Measurements from ENCODE around the gene HIC1. TPM values are rescaled to one million over a fixed set of nuclear protein-coding genes. Genes with fewer than 3 reads are reported as not detected.

The HIC1 gene
- total RNA-seq (ENCODE audit: unreplicated experiment) = 0.72 TPM
- long read RNA-seq = 0 reads

DNA sequence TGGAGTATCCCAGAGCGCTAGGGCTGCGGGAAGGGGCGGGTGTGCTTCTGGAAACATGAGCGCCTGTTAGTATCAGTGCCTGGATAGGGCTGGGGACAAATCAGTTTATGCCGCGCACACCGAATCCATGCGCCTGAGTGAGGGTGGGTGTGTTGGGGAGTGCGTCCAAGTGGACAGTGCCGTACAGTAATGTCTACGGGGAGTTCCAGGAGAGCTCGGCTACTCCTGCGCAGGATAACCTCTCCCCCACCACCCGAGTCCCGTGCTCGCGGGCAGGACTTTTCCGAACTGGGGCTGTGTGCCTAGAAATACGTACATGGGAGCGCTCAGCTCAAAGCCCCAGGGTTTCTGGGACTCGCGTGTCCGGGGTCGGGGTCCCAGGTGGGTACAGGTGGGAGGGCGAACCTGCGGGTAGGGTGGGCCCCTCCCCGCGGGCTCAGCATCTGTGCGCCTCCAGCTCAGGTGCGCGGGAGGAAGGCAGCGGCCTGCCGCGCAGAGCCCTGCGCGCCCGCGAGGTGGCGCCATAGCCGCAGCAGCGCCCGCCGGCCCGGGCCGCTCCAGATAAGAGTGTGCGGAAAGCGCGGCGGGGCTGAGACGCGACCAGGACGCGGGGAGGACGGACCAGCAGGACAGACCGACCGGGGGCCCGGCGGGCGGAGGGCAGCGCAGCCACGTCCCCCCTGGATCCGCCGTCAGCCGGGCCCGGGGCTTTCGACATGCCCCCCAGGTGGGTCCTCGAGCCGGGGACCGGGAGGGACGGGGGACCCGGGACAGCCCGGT, at the start of gene HIC1:
HIC1 (plus strand) TSS at position 592 of the 780 bp plus-strand sequence. CDS start 1,588 bp downstream, outside the sequence.
- Mint-ChIP-seq H3K27me3 (ENCODE audit: unreplicated experiment) (peaks cover 20% of the 10 kb centered on the region), H3K27ac (ENCODE audit: unreplicated experiment) (no peak within 1 kb of the TSS), H3K4me1 (ENCODE audit: unreplicated experiment) (peaks cover 9% of the 10 kb centered on the region), H3K9me3 (ENCODE audit: unreplicated experiment) (no peaks in the 10 kb centered on the region), H3K36me3 (ENCODE audit: low read depth, unreplicated experiment) (peaks cover 4% of the 10 kb centered on the region), H3K4me3 (ENCODE audit: unreplicated experiment) (no peak within 1 kb of the TSS)
- TF ChIP-seq, protein P1, sequence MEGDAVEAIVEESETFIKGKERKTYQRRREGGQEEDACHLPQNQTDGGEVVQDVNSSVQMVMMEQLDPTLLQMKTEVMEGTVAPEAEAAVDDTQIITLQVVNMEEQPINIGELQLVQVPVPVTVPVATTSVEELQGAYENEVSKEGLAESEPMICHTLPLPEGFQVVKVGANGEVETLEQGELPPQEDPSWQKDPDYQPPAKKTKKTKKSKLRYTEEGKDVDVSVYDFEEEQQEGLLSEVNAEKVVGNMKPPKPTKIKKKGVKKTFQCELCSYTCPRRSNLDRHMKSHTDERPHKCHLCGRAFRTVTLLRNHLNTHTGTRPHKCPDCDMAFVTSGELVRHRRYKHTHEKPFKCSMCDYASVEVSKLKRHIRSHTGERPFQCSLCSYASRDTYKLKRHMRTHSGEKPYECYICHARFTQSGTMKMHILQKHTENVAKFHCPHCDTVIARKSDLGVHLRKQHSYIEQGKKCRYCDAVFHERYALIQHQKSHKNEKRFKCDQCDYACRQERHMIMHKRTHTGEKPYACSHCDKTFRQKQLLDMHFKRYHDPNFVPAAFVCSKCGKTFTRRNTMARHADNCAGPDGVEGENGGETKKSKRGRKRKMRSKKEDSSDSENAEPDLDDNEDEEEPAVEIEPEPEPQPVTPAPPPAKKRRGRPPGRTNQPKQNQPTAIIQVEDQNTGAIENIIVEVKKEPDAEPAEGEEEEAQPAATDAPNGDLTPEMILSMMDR (IDR thresholded peaks at IDR 0.05; ENCODE audit: unreplicated experiment) = peak; percentile 95
- peak; percentile 85 for DNase-seq (ENCODE audit: low spot score)

- H3K4me3 Mint-ChIP-seq (ENCODE audit: unreplicated experiment) = no peak overlapping the region
- TF ChIP-seq, protein P1 (IDR thresholded peaks at IDR 0.05; ENCODE audit: unreplicated experiment) = no peak
- no peaks in the 10 kb centered on the region for H3K4me1 Mint-ChIP-seq (ENCODE audit: unreplicated experiment)
- H3K36me3 Mint-ChIP-seq (ENCODE audit: low read depth, unreplicated experiment) = no peaks in the 10 kb centered on the region
- DNase-seq (ENCODE audit: low spot score) = no peak
- H3K27me3 Mint-ChIP-seq (ENCODE audit: unreplicated experiment) = peaks cover 8% of the 10 kb centered on the region
- no peak overlapping the region for H3K27ac Mint-ChIP-seq (ENCODE audit: unreplicated experiment)
- no peaks in the 10 kb centered on the region for H3K9me3 Mint-ChIP-seq (ENCODE audit: unreplicated experiment)
Observed at GRCh38 chr17:2008332-2009126, 46.4 kb upstream of the HIC1 start.

- peaks cover 8% of the 10 kb centered on the region for H3K27me3 Mint-ChIP-seq (ENCODE audit: unreplicated experiment)
- no peaks in the 10 kb centered on the region for H3K4me1 Mint-ChIP-seq (ENCODE audit: unreplicated experiment)
- TF ChIP-seq, protein P1 (IDR thresholded peaks at IDR 0.05; ENCODE audit: unreplicated experiment) = no peak
- peaks cover 6% of the 10 kb centered on the region for H3K36me3 Mint-ChIP-seq (ENCODE audit: low read depth, unreplicated experiment)
- H3K27ac Mint-ChIP-seq (ENCODE audit: unreplicated experiment) = no peak overlapping the region
- DNase-seq (ENCODE audit: low spot score) = no peak
- no peak overlapping the region for H3K4me3 Mint-ChIP-seq (ENCODE audit: unreplicated experiment)
- no peaks in the 10 kb centered on the region for H3K9me3 Mint-ChIP-seq (ENCODE audit: unreplicated experiment)
Observed at GRCh38 chr17:2009737-2010136, 45.2 kb upstream of the HIC1 start.

GRCh38 chr17:2011411-2012371, 43.2 kb upstream of the HIC1 start:
- Mint-ChIP-seq H3K4me1 (ENCODE audit: unreplicated experiment) (no peaks in the 10 kb centered on the region), H3K27me3 (ENCODE audit: unreplicated experiment) (peaks cover 10% of the 10 kb centered on the region), H3K4me3 (ENCODE audit: unreplicated experiment) (no peak overlapping the region), H3K9me3 (ENCODE audit: unreplicated experiment) (no peaks in the 10 kb centered on the region), H3K36me3 (ENCODE audit: low read depth, unreplicated experiment) (peaks cover 6% of the 10 kb centered on the region), H3K27ac (ENCODE audit: unreplicated experiment) (no peak overlapping the region)
- no peak for DNase-seq (ENCODE audit: low spot score)
- TF ChIP-seq, protein P1 (IDR thresholded peaks at IDR 0.05; ENCODE audit: unreplicated experiment) = no peak
